RWPE1 (cell line): ENCODE results near the gene TBC1D16.

Experiments used
- CTCF ChIA-PET: fragments of 350-600 bp; sonication (Branson Sonifier 250); formaldehyde crosslinking; extraction: SDS; loops from one replicate; lab custom pipeline; 2021; lab: Yijun Ruan, JAX
- POLR2A ChIA-PET: fragments of 400-600 bp; formaldehyde crosslinking; extraction: SDS; loops from one replicate; lab custom pipeline; 2020; ENCODE audit warnings: antibody characterized with exemption; ENCODE audit not compliant: low non-redundant PET; lab: Yijun Ruan, JAX
- DNase-seq: peaks from one replicate; pipeline ENCODE4 v3.0.0; 2012; ENCODE audit warnings: low spot score
- H3K27ac ChIP-seq: fragments of 450-650 bp; 2 replicates; pipeline ENCODE4 v1.5.1; 2017
- TF ChIP-seq, protein P1 (sequence below): fragments of 450-650 bp; conservative IDR thresholded peaks from 2 replicates; pipeline ENCODE4 v1.5.1; 2017; ENCODE audit warnings: low read depth, mild to moderate bottlenecking

The TBC1D16 gene

DNA sequence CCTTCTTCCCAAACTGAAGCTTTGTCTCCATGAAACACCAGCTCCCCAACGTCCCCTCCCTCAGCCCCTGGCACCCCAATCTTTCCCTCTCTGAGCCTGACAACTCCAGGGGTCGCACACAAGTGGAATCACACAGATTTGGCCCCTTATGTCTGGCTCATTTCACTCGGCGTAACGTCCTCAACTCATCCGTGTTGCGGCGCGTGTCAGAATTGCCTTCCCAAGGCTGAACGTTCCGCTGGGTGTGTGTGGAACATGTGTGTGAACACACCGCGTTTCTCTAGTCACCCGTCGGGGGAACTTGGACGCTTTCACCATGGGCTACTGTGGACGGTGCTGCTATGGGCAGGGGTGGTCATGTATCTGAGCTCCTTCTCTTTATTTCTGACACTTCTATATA is 45.0 kb downstream of the TBC1D16 start:
- CTCF ChIA-PET, result interaction anchor here (0.6 to 0.9 kb wide), 3 partner anchors 67 to 192 kb away, joined by 3 read pairs; no protein-coding TSS in a partner anchor
- TF ChIP-seq, protein P1, sequence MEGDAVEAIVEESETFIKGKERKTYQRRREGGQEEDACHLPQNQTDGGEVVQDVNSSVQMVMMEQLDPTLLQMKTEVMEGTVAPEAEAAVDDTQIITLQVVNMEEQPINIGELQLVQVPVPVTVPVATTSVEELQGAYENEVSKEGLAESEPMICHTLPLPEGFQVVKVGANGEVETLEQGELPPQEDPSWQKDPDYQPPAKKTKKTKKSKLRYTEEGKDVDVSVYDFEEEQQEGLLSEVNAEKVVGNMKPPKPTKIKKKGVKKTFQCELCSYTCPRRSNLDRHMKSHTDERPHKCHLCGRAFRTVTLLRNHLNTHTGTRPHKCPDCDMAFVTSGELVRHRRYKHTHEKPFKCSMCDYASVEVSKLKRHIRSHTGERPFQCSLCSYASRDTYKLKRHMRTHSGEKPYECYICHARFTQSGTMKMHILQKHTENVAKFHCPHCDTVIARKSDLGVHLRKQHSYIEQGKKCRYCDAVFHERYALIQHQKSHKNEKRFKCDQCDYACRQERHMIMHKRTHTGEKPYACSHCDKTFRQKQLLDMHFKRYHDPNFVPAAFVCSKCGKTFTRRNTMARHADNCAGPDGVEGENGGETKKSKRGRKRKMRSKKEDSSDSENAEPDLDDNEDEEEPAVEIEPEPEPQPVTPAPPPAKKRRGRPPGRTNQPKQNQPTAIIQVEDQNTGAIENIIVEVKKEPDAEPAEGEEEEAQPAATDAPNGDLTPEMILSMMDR, result no peak
- DNase-seq, result no peak
- POLR2A ChIA-PET, result no interaction called here
- peak overlapping the region; percentile 19; the same call in 1 of the 2 replicates for H3K27ac ChIP-seq

DNA sequence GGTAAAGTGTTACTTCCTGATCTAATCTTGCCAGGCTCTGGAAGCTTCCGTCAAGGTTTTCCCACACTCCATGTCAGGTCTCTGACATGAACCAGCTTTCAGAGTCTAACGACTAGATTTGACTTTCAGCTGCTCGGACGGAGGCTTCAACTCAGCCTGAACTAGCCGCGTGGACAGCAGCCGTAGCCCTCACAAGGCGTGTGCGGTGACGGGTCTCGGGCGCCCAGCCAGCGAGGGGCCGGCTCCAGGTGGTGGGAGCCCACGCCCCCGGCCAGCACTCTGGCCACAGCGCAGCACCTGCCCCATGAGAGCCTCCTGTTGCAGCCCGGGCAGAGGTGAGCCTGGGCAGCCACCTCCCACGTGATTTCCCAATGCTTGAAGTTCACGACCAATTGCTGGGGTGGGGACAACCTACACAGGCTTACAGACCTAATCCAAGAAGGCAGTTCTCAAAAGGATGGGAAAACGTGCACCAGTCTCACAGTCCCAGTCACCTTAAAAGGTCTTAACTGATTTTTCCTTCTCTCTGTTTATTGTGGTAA is 45.5 kb downstream of the TBC1D16 start:
- CTCF ChIA-PET, result interaction anchor here (0.7 to 0.9 kb wide), 2 partner anchors 66 to 191 kb away, joined by 3 read pairs; no protein-coding TSS in a partner anchor
- H3K27ac ChIP-seq, result peak overlapping the region; percentile 13; the same call in 1 of the 2 replicates

DNA sequence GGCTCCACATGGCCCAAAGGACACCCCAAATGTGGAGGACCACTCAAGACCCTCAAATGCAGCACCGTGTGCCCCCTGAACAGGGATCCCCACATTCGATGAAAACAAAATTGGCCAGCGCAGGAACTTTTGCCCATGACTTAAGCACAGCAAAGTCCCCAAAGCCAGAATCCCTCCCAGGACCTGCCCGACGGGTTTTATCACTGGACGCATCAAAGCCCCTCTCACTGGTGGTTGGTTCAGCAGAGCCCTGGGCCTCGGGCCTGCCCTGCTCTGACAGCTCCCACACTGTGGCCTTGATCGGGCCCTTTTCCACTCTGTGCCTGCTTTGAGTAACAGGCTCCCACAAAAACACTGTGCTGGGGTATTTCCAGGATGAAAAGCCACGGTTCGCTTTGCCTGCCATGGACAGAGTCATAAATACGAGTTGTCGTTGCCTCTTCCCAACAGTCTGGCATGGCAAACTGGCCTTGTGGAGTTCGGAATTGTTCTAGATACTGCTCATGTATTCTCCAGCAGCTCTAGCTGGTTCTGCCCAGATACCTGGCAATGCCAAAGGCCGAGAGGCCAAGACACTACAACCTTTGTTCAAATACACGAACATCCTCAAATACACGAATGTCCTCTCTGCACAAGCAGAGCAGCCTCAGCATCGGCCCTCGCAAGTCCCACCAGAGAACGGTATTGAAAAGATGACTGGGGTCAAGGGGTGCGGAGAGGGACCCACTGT is 46.4 kb downstream of the TBC1D16 start:
- H3K27ac ChIP-seq, result peak overlapping the region; percentile 65
- TF ChIP-seq, protein P1, result no peak
- POLR2A ChIA-PET, result interaction anchor here (0.5 kb wide), 1 partner anchor 161 kb away, joined by 4 read pairs; no protein-coding TSS in a partner anchor
- CTCF ChIA-PET, result no interaction called here
- DNase-seq, result no peak

More for the DNA sequence above, 45.5 kb downstream of the TBC1D16 start:
- no peak for DNase-seq
- POLR2A ChIA-PET, result interaction anchor here (0.5 kb wide), 1 partner anchor 162 kb away, joined by 4 read pairs; no protein-coding TSS in a partner anchor
- TF ChIP-seq, protein P1, result no peak

DNA sequence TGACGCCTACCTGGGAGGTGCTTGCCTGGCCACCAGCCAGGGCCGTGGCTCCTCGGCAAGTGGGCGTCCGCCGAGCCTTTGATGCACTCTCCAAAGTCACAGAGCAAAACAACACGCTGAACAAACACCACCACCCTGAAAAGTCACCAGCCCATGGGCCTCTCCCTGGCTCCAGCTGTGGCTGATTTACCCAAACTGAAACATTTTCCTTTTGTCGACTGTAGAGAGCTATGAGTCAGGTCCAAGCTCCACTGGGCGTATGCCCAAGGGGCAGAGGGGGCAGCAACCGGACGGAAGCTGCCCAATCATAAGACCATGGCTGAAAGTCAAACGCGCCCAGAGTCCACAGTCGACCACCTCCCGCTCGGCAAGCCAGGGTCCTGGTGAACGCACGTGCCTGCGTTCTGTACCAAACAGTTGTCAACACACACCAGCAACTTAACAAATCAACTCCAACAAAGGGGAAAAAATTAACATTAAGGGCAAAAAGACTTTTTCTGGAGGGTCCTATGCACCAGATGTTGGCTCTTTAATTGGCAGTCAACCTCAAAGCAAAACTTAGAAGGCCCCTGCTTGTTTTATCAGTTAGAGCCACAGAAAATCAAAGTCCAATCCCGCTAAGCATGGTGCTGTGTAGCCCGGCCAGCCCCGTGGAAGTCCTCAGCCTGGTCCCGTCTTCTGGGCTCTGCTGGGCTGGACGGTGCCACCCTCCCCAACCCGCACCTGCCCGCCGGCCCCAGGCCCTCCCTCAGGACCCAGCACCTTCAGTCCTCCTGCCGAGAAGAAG is 47.3 kb downstream of the TBC1D16 start:
- TF ChIP-seq, protein P1, result no peak
- peak overlapping the region; percentile 65 for H3K27ac ChIP-seq
- ChIA-PET POLR2A (no interaction called here), CTCF (interaction anchor here (0.5 kb wide), 1 partner anchor 14 kb away, joined by 3 read pairs; no protein-coding TSS in a partner anchor)
- DNase-seq, result peak; percentile 45

DNA sequence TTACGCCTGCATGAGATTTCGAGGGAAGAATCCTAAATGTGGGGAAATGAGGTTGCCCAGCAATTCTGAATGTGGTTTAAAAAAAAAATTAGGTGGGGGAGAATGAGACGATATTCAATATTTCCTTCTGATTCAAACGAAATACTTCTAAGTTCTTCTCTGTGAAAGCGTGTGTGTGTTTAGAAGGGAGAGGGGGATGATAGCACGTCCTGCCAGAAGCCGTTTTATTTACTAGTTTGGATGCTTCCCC is 47.8 kb downstream of the TBC1D16 start:
- no peak for DNase-seq
- H3K27ac ChIP-seq, result peak overlapping the region; percentile 65
- CTCF ChIA-PET, result interaction anchor here (0.5 to 0.8 kb wide), 3 partner anchors 13 to 142 kb away, joined by 3 to 6 read pairs (median 3); no protein-coding TSS in a partner anchor
- POLR2A ChIA-PET, result no interaction called here
- TF ChIP-seq, protein P1, result no peak
